Mammary epithelial cell (primary cell): ENCODE results near the gene B3GNT2.

ENCODE experiments used
- CTCF ChIP-seq, 2 donors: IDR thresholded peaks in 1 of 2; conservative IDR thresholded peaks in 1 of 2; 2 replicates each; pipeline ENCODE4 v1.5.1; 2011 to 2012; ENCODE audit warnings: inconsistent platforms in 2 of 2, low read length in 2 of 2, mild to moderate bottlenecking in 2 of 2, control low read depth in 1 of 2, low read depth in 1 of 2; ENCODE audit not compliant: insufficient read depth in 1 of 2; ENCODE audit errors: extremely low read depth in 1 of 2
- EZH2 ChIP-seq: IDR thresholded peaks from 2 replicates; pipeline ENCODE4 v1.6.1; 2012; ENCODE audit warnings: low read length, inconsistent platforms, borderline replicate concordance

GRCh38 chr2:62222674-62223073 is 26.8 kb downstream of the B3GNT2 start:
- TF ChIP-seq CTCF (conservative IDR thresholded peaks at IDR 0.05 in 1 of 2, IDR thresholded peaks at IDR 0.05 in 1 of 2; ENCODE audit: extremely low read depth in 1 of 2, insufficient read depth in 1 of 2, low read depth in 1 of 2, low read length in 2 of 2) (no peak), EZH2 (no peak)
